HEK293 (cell line): ENCODE data around the gene MPZL1.

Experiments used
- CTCF ChIA-PET: fragments of 350-600 bp; formaldehyde crosslinking; extraction: SDS; loops from one replicate; lab custom pipeline; 2021; ENCODE audit warnings: antibody characterized with exemption; lab: Yijun Ruan, JAX
- POLR2A ChIA-PET: fragments of 300-600 bp; formaldehyde crosslinking; extraction: SDS; loops from one replicate; lab custom pipeline; 2020; ENCODE audit warnings: antibody characterized with exemption, inconsistent platforms; lab: Yijun Ruan, JAX
- H3K27ac ChIP-seq: fragments of 200-500 bp; sonication (Bioruptor generic); 2 replicates; pipeline ENCODE4 v1.5.1; 2014; ENCODE audit warnings: low read depth, low read length, control low read depth, inconsistent platforms; ENCODE audit errors: extremely low read depth
- H3K36me3 ChIP-seq, 2 experiments: fragments of 200-500 bp in 1 of 2; sonication (Bioruptor generic) in 1 of 2; 1 replicate in 1 of 2; 2 replicates in 1 of 2; pipeline ENCODE4 v1.5.1; 2014 to 2017; ENCODE audit warnings: inconsistent platforms in 2 of 2, low read length in 2 of 2; ENCODE audit not compliant: control insufficient read depth in 2 of 2, insufficient read depth in 1 of 2
- H3K4me1 ChIP-seq: fragments of 200-500 bp; sonication (Bioruptor generic); 2 replicates; pipeline ENCODE4 v1.5.1; 2014; ENCODE audit warnings: mild to moderate bottlenecking, low read length, inconsistent platforms; ENCODE audit not compliant: control insufficient read depth, insufficient read depth
- H3K4me3 ChIP-seq: 2 replicates; pipeline ENCODE4 v1.5.1; 2011; ENCODE audit warnings: low read depth, mild to moderate bottlenecking, control low read depth, low read length, moderate library complexity
- H3K9me3 ChIP-seq: fragments of 200-500 bp; sonication (Bioruptor generic); 2 replicates; pipeline ENCODE4 v1.5.1; 2014; ENCODE audit warnings: low read depth, low read length, inconsistent platforms; ENCODE audit not compliant: control insufficient read depth, insufficient read depth
- HOXC10 ChIP-seq: sonication (generic); formaldehyde crosslinking; IDR thresholded peaks from 2 replicates; pipeline ENCODE4 v1.8.1; 2023; ENCODE audit warnings: mild to moderate bottlenecking, missing genetic modification reagents
- KLF10 ChIP-seq: fragments of 450-650 bp; IDR thresholded peaks from 2 replicates; pipeline ENCODE4 v1.5.1; 2018; ENCODE audit warnings: missing biosample characterization, mild to moderate bottlenecking, missing genetic modification characterization
- RBAK ChIP-seq: fragments of 450-650 bp; formaldehyde crosslinking; IDR thresholded peaks from 2 replicates; pipeline ENCODE4 v1.5.1; 2016; ENCODE audit warnings: missing biosample characterization, missing genetic modification characterization
- SALL2 ChIP-seq: fragments of 450-650 bp; formaldehyde crosslinking; IDR thresholded peaks from 2 replicates; pipeline ENCODE4 v1.5.0; 2017; ENCODE audit warnings: missing biosample characterization, mild to moderate bottlenecking, missing genetic modification characterization, borderline replicate concordance
- TRIM28 ChIP-seq: IDR thresholded peaks from 2 replicates; pipeline ENCODE4 v1.6.1; 2011; ENCODE audit warnings: low read length, control low read depth, borderline replicate concordance
- YY2 ChIP-seq: fragments of 450-650 bp; formaldehyde crosslinking; IDR thresholded peaks from 2 replicates; pipeline ENCODE4 v1.5.1; 2016; ENCODE audit warnings: missing biosample characterization, missing genetic modification characterization
- ZFHX2 ChIP-seq: fragments of 450-650 bp; formaldehyde crosslinking; conservative IDR thresholded peaks from 2 replicates; pipeline ENCODE4 v1.5.1; 2016; ENCODE audit warnings: missing biosample characterization, missing genetic modification characterization
- ZIC2 ChIP-seq: fragments of 450-650 bp; formaldehyde crosslinking; IDR thresholded peaks from 2 replicates; pipeline ENCODE4 v1.5.1; 2016; ENCODE audit warnings: missing biosample characterization, missing genetic modification characterization
- ZNF16 ChIP-seq: fragments of 450-650 bp; formaldehyde crosslinking; IDR thresholded peaks from 2 replicates; pipeline ENCODE4 v1.5.1; 2016; ENCODE audit warnings: low read depth, missing biosample characterization, missing genetic modification characterization
- ZNF174 ChIP-seq: fragments of 450-650 bp; formaldehyde crosslinking; IDR thresholded peaks from 2 replicates; pipeline ENCODE4 v1.5.0; 2017; ENCODE audit warnings: missing biosample characterization, mild to moderate bottlenecking, missing genetic modification characterization
- ZNF202 ChIP-seq: fragments of 450-650 bp; formaldehyde crosslinking; IDR thresholded peaks from 2 replicates; pipeline ENCODE4 v1.5.1; 2016; ENCODE audit warnings: missing biosample characterization, missing genetic modification characterization, borderline replicate concordance
- ZNF23 ChIP-seq: fragments of 450-650 bp; formaldehyde crosslinking; IDR thresholded peaks from 2 replicates; pipeline ENCODE4 v1.5.1; 2016; ENCODE audit warnings: missing biosample characterization, missing genetic modification characterization, borderline replicate concordance
- ZNF248 ChIP-seq: fragments of 450-650 bp; formaldehyde crosslinking; IDR thresholded peaks from 2 replicates; pipeline ENCODE4 v1.5.1; 2017; ENCODE audit warnings: missing biosample characterization, missing genetic modification characterization
- ZNF404 ChIP-seq: fragments of 450-650 bp; formaldehyde crosslinking; IDR thresholded peaks from 2 replicates; pipeline ENCODE4 v1.5.1; 2017; ENCODE audit warnings: missing biosample characterization, missing genetic modification characterization
- ZNF48 ChIP-seq: fragments of 450-650 bp; formaldehyde crosslinking; IDR thresholded peaks from 2 replicates; pipeline ENCODE4 v1.5.1; 2016; ENCODE audit warnings: missing biosample characterization, missing genetic modification characterization
- ZNF510 ChIP-seq: fragments of 450-650 bp; formaldehyde crosslinking; IDR thresholded peaks from 2 replicates; pipeline ENCODE4 v1.5.1; 2018; ENCODE audit warnings: mild to moderate bottlenecking, missing genetic modification characterization, missing biosample characterization; ENCODE audit not compliant: insufficient replicate concordance
- ZNF530 ChIP-seq: fragments of 450-650 bp; formaldehyde crosslinking; IDR thresholded peaks from 2 replicates; pipeline ENCODE4 v1.5.1; 2016; ENCODE audit warnings: low read depth, missing biosample characterization, missing genetic modification characterization
- ZNF658 ChIP-seq: fragments of 450-650 bp; formaldehyde crosslinking; IDR thresholded peaks from 2 replicates; pipeline ENCODE4; 2016; ENCODE audit warnings: missing biosample characterization, missing genetic modification characterization
- ZNF76 ChIP-seq: fragments of 450-650 bp; formaldehyde crosslinking; IDR thresholded peaks from 2 replicates; pipeline ENCODE4; 2016; ENCODE audit warnings: low read depth, missing biosample characterization, missing genetic modification characterization, borderline replicate concordance
- ZNF776 ChIP-seq: fragments of 450-650 bp; formaldehyde crosslinking; IDR thresholded peaks from 2 replicates; pipeline ENCODE4 v1.5.0; 2017; ENCODE audit warnings: missing biosample characterization, missing genetic modification characterization, borderline replicate concordance
- TF ChIP-seq, protein P1 (sequence below): fragments of 450-650 bp; formaldehyde crosslinking; IDR thresholded peaks from 2 replicates; pipeline ENCODE4 v1.5.1; 2017; ENCODE audit warnings: missing biosample characterization, missing genetic modification characterization
- TF ChIP-seq, protein P2 (sequence below): fragments of 450-650 bp; formaldehyde crosslinking; IDR thresholded peaks from 2 replicates; pipeline ENCODE4 v1.5.1; 2017; ENCODE audit warnings: missing biosample characterization, missing genetic modification characterization
- TF ChIP-seq, protein P3 (sequence below): fragments of 450-650 bp; formaldehyde crosslinking; IDR thresholded peaks from 2 replicates; pipeline ENCODE4 v1.5.0; 2017; ENCODE audit warnings: missing biosample characterization, missing genetic modification characterization, borderline replicate concordance
- TF ChIP-seq, protein P4 (sequence below): fragments of 450-650 bp; formaldehyde crosslinking; IDR thresholded peaks from 2 replicates; pipeline ENCODE4 v1.5.1; 2017; ENCODE audit warnings: missing biosample characterization, missing genetic modification characterization

MPZL1 gene

DNA sequence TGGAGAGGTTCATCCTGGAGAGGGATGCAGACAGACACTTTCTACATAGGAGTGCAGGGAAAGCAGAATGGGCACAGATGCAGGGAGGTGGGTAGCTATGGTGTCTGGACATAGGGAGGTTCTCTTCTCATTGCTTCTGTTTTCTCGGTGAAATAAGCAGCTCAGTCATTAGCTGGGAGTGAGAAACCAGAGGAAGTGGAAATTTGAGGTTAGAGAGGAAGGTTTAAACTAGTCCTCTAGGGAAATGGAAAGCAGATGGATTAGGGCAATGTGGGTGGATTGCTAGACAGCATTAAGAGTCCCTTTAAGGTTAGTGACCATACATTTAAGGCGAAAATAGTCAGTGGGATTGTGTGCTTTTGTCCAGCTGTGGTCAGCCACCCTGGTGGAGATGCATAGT is 39.6 kb downstream of the MPZL1 start:
- Histone ChIP-seq H3K4me1 (peaks cover 6% of the 10 kb centered on the region), H3K4me3 (no peak overlapping the region)
- CTCF ChIA-PET: interaction anchor here (0.6 kb wide), 1 partner anchor 538 kb away, joined by 4 read pairs; no protein-coding TSS in a partner anchor
- no peak for TF ChIP-seq ZNF48
- TF ChIP-seq, protein P1, sequence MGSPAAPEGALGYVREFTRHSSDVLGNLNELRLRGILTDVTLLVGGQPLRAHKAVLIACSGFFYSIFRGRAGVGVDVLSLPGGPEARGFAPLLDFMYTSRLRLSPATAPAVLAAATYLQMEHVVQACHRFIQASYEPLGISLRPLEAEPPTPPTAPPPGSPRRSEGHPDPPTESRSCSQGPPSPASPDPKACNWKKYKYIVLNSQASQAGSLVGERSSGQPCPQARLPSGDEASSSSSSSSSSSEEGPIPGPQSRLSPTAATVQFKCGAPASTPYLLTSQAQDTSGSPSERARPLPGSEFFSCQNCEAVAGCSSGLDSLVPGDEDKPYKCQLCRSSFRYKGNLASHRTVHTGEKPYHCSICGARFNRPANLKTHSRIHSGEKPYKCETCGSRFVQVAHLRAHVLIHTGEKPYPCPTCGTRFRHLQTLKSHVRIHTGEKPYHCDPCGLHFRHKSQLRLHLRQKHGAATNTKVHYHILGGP (tag by site-specific recombination): no peak
- TF ChIP-seq, all 188 proteins: peak for 0
- H3K36me3 ChIP-seq: peaks cover 0 to 9% of the 10 kb centered on the region in 2 experiments; a peak in 1 of 3 replicates
- H3K27ac ChIP-seq: no peak overlapping the region
- H3K9me3 ChIP-seq: no peaks in the 10 kb centered on the region
- POLR2A ChIA-PET: interaction anchor here (1.0 kb wide), 1 partner anchor 208 kb away, joined by 3 read pairs; the partner anchor contains the start of gene CREG1

DNA sequence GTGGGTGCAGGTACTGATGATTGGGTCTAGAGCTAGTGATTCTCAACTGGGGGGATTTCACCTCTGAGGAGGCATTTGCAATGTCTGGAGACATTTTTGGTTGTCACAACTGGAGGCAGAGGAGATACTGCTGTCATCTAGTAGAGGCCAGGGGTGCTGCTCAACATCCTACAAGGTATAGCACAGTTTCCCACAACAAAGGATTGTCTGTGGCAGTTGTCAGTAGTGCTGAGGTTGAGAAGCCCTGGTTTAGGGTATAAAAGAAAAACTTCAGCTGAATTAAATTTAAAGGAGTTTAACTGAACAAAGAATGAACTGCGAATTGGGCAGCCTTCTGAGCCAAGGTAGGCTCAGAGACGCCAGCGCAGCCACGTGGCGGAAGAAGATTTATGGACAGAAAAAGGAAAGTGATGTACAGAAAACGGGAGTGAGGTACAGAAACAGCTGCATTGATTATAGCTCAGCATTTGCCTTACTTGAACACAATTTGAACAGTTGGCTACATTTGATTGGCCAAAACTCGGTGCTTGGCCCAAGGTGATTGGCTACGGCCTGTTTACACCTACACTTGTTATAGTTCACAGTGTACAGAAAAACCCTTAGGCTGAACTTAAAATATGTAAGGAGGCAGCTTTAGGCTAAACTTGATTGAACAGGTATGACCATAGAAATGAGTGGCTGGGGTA is 40.4 kb downstream of the MPZL1 start:
- ChIA-PET CTCF (interaction anchor here (0.6 kb wide), 1 partner anchor 538 kb away, joined by 4 read pairs; no protein-coding TSS in a partner anchor), POLR2A (interaction anchor here (0.8 to 1.0 kb wide), 2 partner anchors 40 to 208 kb away, joined by 3 read pairs; partner anchors contain the start of genes CREG1 and MPZL1)
- Histone ChIP-seq H3K9me3 (no peaks in the 10 kb centered on the region), H3K4me1 (peaks cover 3% of the 10 kb centered on the region), H3K36me3 (peaks cover 0 to 16% of the 10 kb centered on the region in 2 experiments; a peak in 1 of 3 replicates), H3K27ac (no peak overlapping the region), H3K4me3 (no peak overlapping the region)
- TF ChIP-seq ZIC2 (no peak), TRIM28 (no peak), ZNF174 (tag by site-specific recombination) (no peak), ZNF404 (no peak), ZNF202 (tag by site-specific recombination) (no peak)

DNA sequence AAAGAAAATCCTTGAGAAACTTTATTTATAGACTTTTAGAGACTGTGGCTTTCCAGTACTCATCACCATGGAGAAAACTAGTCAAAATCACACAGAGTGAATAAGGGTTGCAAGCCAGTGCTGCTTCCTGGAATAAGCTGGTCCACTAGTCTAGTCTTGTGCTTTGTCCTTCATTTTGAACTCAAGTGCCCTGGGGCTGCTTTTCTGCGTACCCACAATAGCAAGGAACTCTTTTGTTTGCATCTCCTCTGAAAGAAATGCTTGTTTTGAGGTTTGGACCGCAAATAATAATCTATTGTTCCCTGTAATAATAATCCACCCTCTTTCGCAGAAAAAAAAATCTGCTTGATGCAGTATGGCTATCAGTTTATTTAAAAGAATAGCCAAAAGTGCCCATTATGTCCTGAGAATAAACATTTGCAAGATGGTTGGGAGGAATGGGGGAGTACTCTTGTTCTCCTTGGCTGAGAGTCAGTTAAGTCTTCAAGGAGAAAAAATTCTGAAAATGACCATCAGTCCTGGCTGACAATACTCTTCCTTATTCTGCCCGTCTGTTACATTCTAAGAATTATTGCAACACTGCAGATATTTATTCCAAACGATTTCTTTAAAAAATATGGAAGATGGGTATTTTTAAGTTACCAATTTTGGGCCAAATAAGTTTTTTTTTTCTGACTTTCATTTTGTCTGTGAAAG is 41.9 kb downstream of the MPZL1 start:
- no peaks in the 10 kb centered on the region for H3K9me3 ChIP-seq
- peaks cover 5 to 29% of the 10 kb centered on the region in 2 experiments; a peak in 1 of 3 replicates for H3K36me3 ChIP-seq
- no peak overlapping the region for H3K27ac ChIP-seq
- no peak for TF ChIP-seq ZNF530 (tag by site-specific recombination)
- no peak for TF ChIP-seq ZNF510 (tag by site-specific recombination)
- TF ChIP-seq, protein P2, sequence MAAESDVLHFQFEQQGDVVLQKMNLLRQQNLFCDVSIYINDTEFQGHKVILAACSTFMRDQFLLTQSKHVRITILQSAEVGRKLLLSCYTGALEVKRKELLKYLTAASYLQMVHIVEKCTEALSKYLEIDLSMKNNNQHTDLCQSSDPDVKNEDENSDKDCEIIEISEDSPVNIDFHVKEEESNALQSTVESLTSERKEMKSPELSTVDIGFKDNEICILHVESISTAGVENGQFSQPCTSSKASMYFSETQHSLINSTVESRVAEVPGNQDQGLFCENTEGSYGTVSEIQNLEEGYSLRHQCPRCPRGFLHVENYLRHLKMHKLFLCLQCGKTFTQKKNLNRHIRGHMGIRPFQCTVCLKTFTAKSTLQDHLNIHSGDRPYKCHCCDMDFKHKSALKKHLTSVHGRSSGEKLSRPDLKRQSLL (tag by site-specific recombination): no peak
- TF ChIP-seq HOXC10 (CRISPR knock-in tag): no peak
- TF ChIP-seq ZNF23 (tag by site-specific recombination): no peak
- no peak for TF ChIP-seq RBAK (tag by site-specific recombination)
- no peak for TF ChIP-seq KLF10 (tag by site-specific recombination)
- no peak for TF ChIP-seq ZNF776 (tag by site-specific recombination)
- no peak for TF ChIP-seq ZFHX2
- no peak for TF ChIP-seq SALL2 (tag by site-specific recombination)
- TF ChIP-seq ZNF16: no peak
- no peak for TF ChIP-seq ZNF658 (tag by site-specific recombination)
- no peak for TF ChIP-seq ZNF76
- TF ChIP-seq, protein P3, sequence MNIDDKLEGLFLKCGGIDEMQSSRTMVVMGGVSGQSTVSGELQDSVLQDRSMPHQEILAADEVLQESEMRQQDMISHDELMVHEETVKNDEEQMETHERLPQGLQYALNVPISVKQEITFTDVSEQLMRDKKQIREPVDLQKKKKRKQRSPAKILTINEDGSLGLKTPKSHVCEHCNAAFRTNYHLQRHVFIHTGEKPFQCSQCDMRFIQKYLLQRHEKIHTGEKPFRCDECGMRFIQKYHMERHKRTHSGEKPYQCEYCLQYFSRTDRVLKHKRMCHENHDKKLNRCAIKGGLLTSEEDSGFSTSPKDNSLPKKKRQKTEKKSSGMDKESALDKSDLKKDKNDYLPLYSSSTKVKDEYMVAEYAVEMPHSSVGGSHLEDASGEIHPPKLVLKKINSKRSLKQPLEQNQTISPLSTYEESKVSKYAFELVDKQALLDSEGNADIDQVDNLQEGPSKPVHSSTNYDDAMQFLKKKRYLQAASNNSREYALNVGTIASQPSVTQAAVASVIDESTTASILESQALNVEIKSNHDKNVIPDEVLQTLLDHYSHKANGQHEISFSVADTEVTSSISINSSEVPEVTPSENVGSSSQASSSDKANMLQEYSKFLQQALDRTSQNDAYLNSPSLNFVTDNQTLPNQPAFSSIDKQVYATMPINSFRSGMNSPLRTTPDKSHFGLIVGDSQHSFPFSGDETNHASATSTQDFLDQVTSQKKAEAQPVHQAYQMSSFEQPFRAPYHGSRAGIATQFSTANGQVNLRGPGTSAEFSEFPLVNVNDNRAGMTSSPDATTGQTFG (tag by site-specific recombination): no peak
- TF ChIP-seq, protein P4, sequence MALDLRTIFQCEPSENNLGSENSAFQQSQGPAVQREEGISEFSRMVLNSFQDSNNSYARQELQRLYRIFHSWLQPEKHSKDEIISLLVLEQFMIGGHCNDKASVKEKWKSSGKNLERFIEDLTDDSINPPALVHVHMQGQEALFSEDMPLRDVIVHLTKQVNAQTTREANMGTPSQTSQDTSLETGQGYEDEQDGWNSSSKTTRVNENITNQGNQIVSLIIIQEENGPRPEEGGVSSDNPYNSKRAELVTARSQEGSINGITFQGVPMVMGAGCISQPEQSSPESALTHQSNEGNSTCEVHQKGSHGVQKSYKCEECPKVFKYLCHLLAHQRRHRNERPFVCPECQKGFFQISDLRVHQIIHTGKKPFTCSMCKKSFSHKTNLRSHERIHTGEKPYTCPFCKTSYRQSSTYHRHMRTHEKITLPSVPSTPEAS (tag by site-specific recombination): no peak
- no peak for TF ChIP-seq YY2 (tag by site-specific recombination)
- TF ChIP-seq ZNF248 (tag by site-specific recombination): no peak
- ChIA-PET CTCF (interaction anchor here (0.6 to 1.0 kb wide), 2 partner anchors 15 to 76 kb away, joined by 3 read pairs; no protein-coding TSS in a partner anchor), POLR2A (interaction anchor here (0.7 kb wide), 1 partner anchor 33 kb away, joined by 3 read pairs; no protein-coding TSS in a partner anchor)
- no peak overlapping the region for H3K4me3 ChIP-seq
- H3K4me1 ChIP-seq: no peaks in the 10 kb centered on the region
